ENCODE results near the gene SDCBP2.
"Not testable (repeated sequence)": the region's sequence is repeated elsewhere in the genome, so short reads cannot be mapped to it uniquely, and the experiment has no call there.

The SDCBP2 gene

DNA sequence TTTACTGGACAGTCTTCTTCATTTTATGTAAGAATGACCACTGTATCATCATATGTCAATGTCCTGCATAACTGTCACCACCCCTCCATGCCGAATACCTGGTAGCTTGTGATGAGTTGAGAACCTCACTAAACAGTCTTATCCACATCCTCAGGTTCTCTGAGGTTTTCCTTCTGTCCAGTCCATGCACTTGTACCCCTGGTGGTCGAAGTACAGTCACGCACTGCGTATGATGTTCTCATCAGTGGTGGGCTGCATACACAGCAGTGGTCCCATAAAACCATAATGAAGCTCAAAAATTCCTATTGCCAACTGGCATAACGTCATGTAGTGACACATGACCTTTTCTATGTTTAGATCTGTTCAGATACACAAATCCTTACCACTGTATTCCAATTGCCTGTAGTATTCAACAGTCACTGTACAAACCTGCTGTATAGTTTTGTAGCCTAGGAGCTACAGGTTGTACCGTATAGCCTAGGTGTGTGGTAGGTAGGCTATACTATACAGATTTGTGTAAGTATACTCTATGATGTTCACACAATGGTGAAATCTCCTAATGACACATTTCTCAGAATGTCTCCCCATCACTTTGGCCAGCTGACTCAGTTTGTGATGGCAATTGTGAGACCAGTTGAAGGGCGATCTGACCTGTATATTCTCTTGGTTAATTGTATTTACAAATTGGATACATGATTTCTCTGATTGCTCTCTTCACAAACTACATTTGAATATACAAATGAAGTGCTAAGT lies 31.3 kb upstream of the SDCBP2 start:
- H3K4me3 ChIP-seq (ENCODE audit: insufficient read depth, low read depth, low read length, poor library complexity, severe bottlenecking), result no peak overlapping the region
- no peaks in the 10 kb centered on the region for H3K27me3 ChIP-seq (replicated peaks; ENCODE audit: control insufficient read depth, insufficient read depth, low read length, poor library complexity, severe bottlenecking)
- no peak overlapping the region for H3K27ac ChIP-seq (ENCODE audit: insufficient read depth, low read length, poor library complexity, severe bottlenecking)
- peaks cover 21% of the 10 kb centered on the region for H3K4me1 ChIP-seq (ENCODE audit: control insufficient read depth, insufficient read depth, low read length, poor library complexity, severe bottlenecking)
- DNase-seq, result no peak
- H3K9me3 ChIP-seq (ENCODE audit: control insufficient read depth, low read length), result no peaks in the 10 kb centered on the region
- peaks cover 8% of the 10 kb centered on the region for H3K36me3 ChIP-seq (ENCODE audit: control insufficient read depth, insufficient read depth, low read length)

DNA sequence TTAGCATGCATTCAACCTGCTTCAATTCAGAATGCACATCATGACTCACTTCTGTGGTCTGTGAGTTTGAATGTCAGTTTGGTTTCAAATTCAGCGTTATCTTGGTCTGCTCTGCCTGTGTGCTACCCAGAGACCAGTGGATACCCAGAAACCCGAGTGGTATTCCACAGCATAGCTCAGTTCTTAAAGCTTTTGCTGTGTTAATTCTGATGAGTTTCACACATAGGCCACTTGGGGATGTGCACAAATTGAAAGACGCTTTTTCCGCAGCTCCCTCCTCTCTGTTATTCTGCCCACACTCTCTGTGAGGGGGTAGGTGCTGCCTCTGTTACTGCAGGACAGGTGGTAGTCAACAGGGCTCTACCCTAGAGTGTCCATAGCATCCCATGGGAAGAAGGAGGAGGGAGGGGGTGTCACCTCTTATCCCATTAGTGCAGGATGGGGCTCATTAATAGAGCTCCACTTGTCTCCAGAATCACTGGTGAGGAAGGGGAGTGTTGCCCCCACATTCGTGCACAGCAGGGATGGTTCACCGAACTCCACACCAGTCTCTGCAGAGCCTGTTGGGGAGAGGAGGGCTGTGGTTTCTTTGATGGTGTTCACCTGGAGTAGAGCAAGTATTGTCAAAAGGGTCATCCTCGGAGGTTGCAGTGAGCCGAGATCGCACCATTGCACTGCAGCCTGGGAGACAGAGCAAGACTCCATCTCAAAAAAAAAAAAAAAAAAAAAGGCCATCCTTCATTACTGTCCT lies 29.2 kb upstream of the SDCBP2 start:
- Histone ChIP-seq H3K4me1 (ENCODE audit: control insufficient read depth, insufficient read depth, low read length, poor library complexity, severe bottlenecking) (peaks cover under 1% of the 10 kb centered on the region), H3K36me3 (ENCODE audit: control insufficient read depth, insufficient read depth, low read length) (peaks cover 18% of the 10 kb centered on the region), H3K9me3 (ENCODE audit: control insufficient read depth, low read length) (no peaks in the 10 kb centered on the region), H3K4me3 (ENCODE audit: insufficient read depth, low read depth, low read length, poor library complexity, severe bottlenecking) (no peak overlapping the region), H3K27ac (ENCODE audit: insufficient read depth, low read length, poor library complexity, severe bottlenecking) (no peak overlapping the region), H3K27me3 (replicated peaks; ENCODE audit: control insufficient read depth, insufficient read depth, low read length, poor library complexity, severe bottlenecking) (no peaks in the 10 kb centered on the region)
- no peak for DNase-seq

DNA sequence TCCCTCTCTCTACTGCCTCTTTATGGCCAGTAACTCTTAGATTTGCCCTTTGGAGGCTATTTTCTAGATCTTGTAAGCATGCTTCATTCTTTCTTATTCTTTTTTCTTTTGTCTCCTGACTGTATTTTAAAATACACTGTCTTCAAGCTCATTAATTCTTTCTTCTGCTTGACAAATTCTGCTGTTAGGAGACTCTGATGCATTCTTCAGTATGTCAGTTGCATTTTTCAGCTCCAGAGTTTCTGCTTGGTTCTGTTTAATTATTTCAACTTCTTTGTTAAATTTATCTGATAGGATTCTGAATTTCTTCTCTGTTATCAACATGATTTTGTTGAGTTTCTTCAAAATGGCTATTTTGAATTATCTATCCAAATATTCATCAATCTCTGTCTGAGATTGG lies 25.0 kb upstream of the SDCBP2 start:
- no peak overlapping the region for H3K27ac ChIP-seq (ENCODE audit: insufficient read depth, low read length, poor library complexity, severe bottlenecking)
- H3K9me3 ChIP-seq (ENCODE audit: control insufficient read depth, low read length), result no peaks in the 10 kb centered on the region
- no peaks in the 10 kb centered on the region for H3K27me3 ChIP-seq (replicated peaks; ENCODE audit: control insufficient read depth, insufficient read depth, low read length, poor library complexity, severe bottlenecking)
- no peak for DNase-seq
- no peaks in the 10 kb centered on the region for H3K4me1 ChIP-seq (ENCODE audit: control insufficient read depth, insufficient read depth, low read length, poor library complexity, severe bottlenecking)
- no peak overlapping the region for H3K4me3 ChIP-seq (ENCODE audit: insufficient read depth, low read depth, low read length, poor library complexity, severe bottlenecking)
- H3K36me3 ChIP-seq (ENCODE audit: control insufficient read depth, insufficient read depth, low read length), result peaks cover 22% of the 10 kb centered on the region

- Histone ChIP-seq H3K27ac (ENCODE audit: insufficient read depth, low read length, poor library complexity, severe bottlenecking) (no peak overlapping the region), H3K9me3 (ENCODE audit: control insufficient read depth, low read length) (peaks cover 3% of the 10 kb centered on the region), H3K36me3 (ENCODE audit: control insufficient read depth, insufficient read depth, low read length) (peaks cover 1% of the 10 kb centered on the region), H3K4me1 (ENCODE audit: control insufficient read depth, insufficient read depth, low read length, poor library complexity, severe bottlenecking) (no peaks in the 10 kb centered on the region), H3K4me3 (ENCODE audit: insufficient read depth, low read depth, low read length, poor library complexity, severe bottlenecking) (no peak overlapping the region), H3K27me3 (replicated peaks; ENCODE audit: control insufficient read depth, insufficient read depth, low read length, poor library complexity, severe bottlenecking) (no peaks in the 10 kb centered on the region)
- no peak for DNase-seq
Observed at GRCh38 chr20:1346315-1346969, 17.5 kb upstream of the SDCBP2 start.

GRCh38 chr20:1345756-1346093 lies 16.8 kb upstream of the SDCBP2 start:
- Histone ChIP-seq H3K4me1 (ENCODE audit: control insufficient read depth, insufficient read depth, low read length, poor library complexity, severe bottlenecking) (no peaks in the 10 kb centered on the region), H3K27me3 (replicated peaks; ENCODE audit: control insufficient read depth, insufficient read depth, low read length, poor library complexity, severe bottlenecking) (no peaks in the 10 kb centered on the region), H3K4me3 (ENCODE audit: insufficient read depth, low read depth, low read length, poor library complexity, severe bottlenecking) (no peak overlapping the region), H3K36me3 (ENCODE audit: control insufficient read depth, insufficient read depth, low read length) (no peaks in the 10 kb centered on the region), H3K9me3 (ENCODE audit: control insufficient read depth, low read length) (peaks cover 3% of the 10 kb centered on the region), H3K27ac (ENCODE audit: insufficient read depth, low read length, poor library complexity, severe bottlenecking) (no peak overlapping the region)
- DNase-seq, result no peak

DNA sequence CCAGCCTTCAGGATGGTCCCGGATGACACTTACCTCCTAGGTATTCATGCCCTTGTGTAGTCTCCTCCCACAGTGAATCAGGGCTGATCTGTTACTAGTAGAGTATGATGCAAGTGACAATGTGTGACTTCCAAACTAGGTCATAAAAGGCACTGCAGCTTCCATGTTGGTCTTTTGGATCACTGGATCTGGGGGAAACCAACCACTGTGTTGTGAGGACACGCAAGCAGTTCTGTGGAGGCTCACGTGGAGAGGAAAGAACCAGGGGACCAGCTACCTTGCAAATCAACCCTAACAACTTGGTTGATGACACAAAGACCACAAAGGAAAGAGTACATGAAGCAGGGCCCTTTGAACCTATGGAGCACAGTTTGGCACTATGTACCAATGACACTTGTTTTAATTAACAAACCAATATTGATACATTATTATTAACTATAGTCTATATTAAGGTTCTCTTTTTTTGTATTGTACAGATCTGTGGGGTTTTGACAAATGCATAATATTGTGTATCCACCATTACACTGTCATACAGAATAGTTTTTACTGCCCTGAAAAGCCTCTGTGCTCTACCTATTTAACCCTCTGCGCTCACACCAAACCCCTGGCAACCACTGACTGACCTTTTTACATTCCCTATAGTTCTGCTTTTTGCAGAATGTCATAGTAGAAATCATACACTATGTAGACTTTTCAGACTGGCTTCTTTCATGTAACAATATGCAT lies 16.3 kb upstream of the SDCBP2 start:
- no peak overlapping the region for H3K4me3 ChIP-seq (ENCODE audit: insufficient read depth, low read depth, low read length, poor library complexity, severe bottlenecking)
- no peaks in the 10 kb centered on the region for H3K4me1 ChIP-seq (ENCODE audit: control insufficient read depth, insufficient read depth, low read length, poor library complexity, severe bottlenecking)
- H3K27me3 ChIP-seq (replicated peaks; ENCODE audit: control insufficient read depth, insufficient read depth, low read length, poor library complexity, severe bottlenecking), result no peaks in the 10 kb centered on the region
- H3K27ac ChIP-seq (ENCODE audit: insufficient read depth, low read length, poor library complexity, severe bottlenecking), result no peak overlapping the region
- H3K36me3 ChIP-seq (ENCODE audit: control insufficient read depth, insufficient read depth, low read length), result no peaks in the 10 kb centered on the region
- H3K9me3 ChIP-seq (ENCODE audit: control insufficient read depth, low read length), result peaks cover 3% of the 10 kb centered on the region
- DNase-seq, result no peak

GRCh38 chr20:1343446-1344124 lies 14.6 kb upstream of the SDCBP2 start:
- not testable (repeated sequence) for DNase-seq; H3K27ac ChIP-seq (ENCODE audit: insufficient read depth, low read length, poor library complexity, severe bottlenecking); H3K27me3 ChIP-seq (replicated peaks; ENCODE audit: control insufficient read depth, insufficient read depth, low read length, poor library complexity, severe bottlenecking); H3K4me1 ChIP-seq (ENCODE audit: control insufficient read depth, insufficient read depth, low read length, poor library complexity, severe bottlenecking); H3K36me3 ChIP-seq (ENCODE audit: control insufficient read depth, insufficient read depth, low read length); H3K4me3 ChIP-seq (ENCODE audit: insufficient read depth, low read depth, low read length, poor library complexity, severe bottlenecking); H3K9me3 ChIP-seq (ENCODE audit: control insufficient read depth, low read length)

DNA sequence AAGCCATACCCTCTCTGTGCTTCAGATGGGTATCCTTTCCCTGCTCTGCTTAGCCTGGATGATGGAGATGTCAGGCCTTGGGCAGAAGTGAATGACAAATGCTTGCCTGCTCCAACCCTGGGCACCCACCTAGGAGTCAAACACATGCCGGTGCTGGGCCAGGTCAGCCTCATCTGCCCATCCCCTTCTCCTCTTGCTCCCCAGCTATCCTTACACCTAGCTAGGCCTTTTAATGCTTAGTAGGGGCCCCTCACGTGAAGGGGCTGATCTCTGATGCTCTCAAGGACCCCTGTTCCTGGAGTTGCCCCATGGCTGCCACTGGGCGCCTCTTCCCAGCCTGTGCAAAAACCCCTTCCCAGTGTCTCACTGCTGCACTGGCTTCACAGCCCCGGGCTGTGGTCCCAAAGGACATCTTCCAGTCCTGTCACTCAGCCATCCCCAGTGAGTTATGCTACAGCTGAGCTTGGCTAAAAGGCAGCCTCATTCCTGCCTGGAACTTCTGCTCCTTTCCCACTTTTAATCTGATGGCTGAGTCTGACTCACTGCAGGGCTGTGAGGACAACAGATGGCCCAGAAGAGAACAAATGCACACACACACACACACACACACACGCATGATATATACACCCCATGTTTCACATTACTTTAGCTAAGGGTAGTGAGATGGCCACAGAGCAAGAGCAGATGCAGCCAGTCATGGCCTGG lies 12.8 kb upstream of the SDCBP2 start:
- no peaks in the 10 kb centered on the region for H3K4me1 ChIP-seq (ENCODE audit: control insufficient read depth, insufficient read depth, low read length, poor library complexity, severe bottlenecking)
- no peak for DNase-seq

GRCh38 chr20:1338801-1339200 lies 9.9 kb upstream of the SDCBP2 start:
- Histone ChIP-seq H3K27me3 (replicated peaks; ENCODE audit: control insufficient read depth, insufficient read depth, low read length, poor library complexity, severe bottlenecking) (no peaks in the 10 kb centered on the region), H3K36me3 (ENCODE audit: control insufficient read depth, insufficient read depth, low read length) (no peaks in the 10 kb centered on the region), H3K4me1 (ENCODE audit: control insufficient read depth, insufficient read depth, low read length, poor library complexity, severe bottlenecking) (no peaks in the 10 kb centered on the region), H3K27ac (ENCODE audit: insufficient read depth, low read length, poor library complexity, severe bottlenecking) (no peak overlapping the region), H3K4me3 (ENCODE audit: insufficient read depth, low read depth, low read length, poor library complexity, severe bottlenecking) (no peak overlapping the region), H3K9me3 (ENCODE audit: control insufficient read depth, low read length) (no peaks in the 10 kb centered on the region)
- no peak for DNase-seq

More for the DNA sequence above, 12.8 kb upstream of the SDCBP2 start:
- Histone ChIP-seq H3K27me3 (replicated peaks; ENCODE audit: control insufficient read depth, insufficient read depth, low read length, poor library complexity, severe bottlenecking) (no peaks in the 10 kb centered on the region), H3K4me3 (ENCODE audit: insufficient read depth, low read depth, low read length, poor library complexity, severe bottlenecking) (no peak overlapping the region), H3K36me3 (ENCODE audit: control insufficient read depth, insufficient read depth, low read length) (no peaks in the 10 kb centered on the region), H3K9me3 (ENCODE audit: control insufficient read depth, low read length) (no peaks in the 10 kb centered on the region), H3K27ac (ENCODE audit: insufficient read depth, low read length, poor library complexity, severe bottlenecking) (no peak overlapping the region)
